DND-41 (cell line): ENCODE data around the gene HHATL.

ENCODE experiments used
- ATAC-seq: fragments of 200-7000 bp; cut with Tn5 transposase; 3 replicates; pipeline ENCODE4 v1.9.1; 2021; ENCODE audit warnings: low read depth; ENCODE audit not compliant: insufficient read depth
- DNase-seq: peaks from one replicate; pipeline ENCODE4 v3.0.0-alpha.2; 2020
- H2AFZ ChIP-seq: 2 replicates; pipeline ENCODE4 v1.6.0; 2012; ENCODE audit warnings: low read depth, low read length
- H3K27ac ChIP-seq: 2 replicates; pipeline ENCODE4 v1.5.1; 2012; ENCODE audit warnings: low read length, inconsistent platforms
- H3K27me3 ChIP-seq: fragments of 200-600 bp; sonication (generic); 2 replicates; pipeline ENCODE4 v1.6.0; 2012; ENCODE audit warnings: low read length, mild to moderate bottlenecking, inconsistent platforms; ENCODE audit not compliant: insufficient read depth, poor library complexity
- H3K36me3 ChIP-seq: 2 replicates; pipeline ENCODE4 v1.5.1; 2012; ENCODE audit warnings: low read length, inconsistent platforms; ENCODE audit not compliant: insufficient read depth
- H3K4me1 ChIP-seq: 2 replicates; pipeline ENCODE4 v1.5.1; 2012; ENCODE audit warnings: mild to moderate bottlenecking, low read length; ENCODE audit not compliant: insufficient read depth
- H3K4me2 ChIP-seq: 2 replicates; pipeline ENCODE4 v1.6.0; 2012; ENCODE audit warnings: mild to moderate bottlenecking, moderate library complexity, low read length, inconsistent platforms; ENCODE audit not compliant: insufficient read depth
- H3K4me3 ChIP-seq, 2 experiments: fragments of 200-600 bp in 1 of 2; shearing (Covaris generic) in 1 of 2; 2 replicates each; pipeline ENCODE4 v1.5.1; 2012 to 2016; ENCODE audit warnings: inconsistent platforms in 2 of 2, low read length in 2 of 2, mild to moderate bottlenecking in 2 of 2, low read depth in 1 of 2, moderate library complexity in 1 of 2
- H3K79me2 ChIP-seq: 2 replicates; pipeline ENCODE4 v1.6.0; 2012; ENCODE audit warnings: low read length, inconsistent platforms; ENCODE audit not compliant: insufficient read depth
- H3K9ac ChIP-seq: 2 replicates; pipeline ENCODE4 v1.6.0; 2012; ENCODE audit warnings: low read depth, mild to moderate bottlenecking, inconsistent platforms, low read length, moderate library complexity
- H3K9me3 ChIP-seq: 2 replicates; pipeline ENCODE4 v1.5.1; 2012; ENCODE audit warnings: low read length, moderate library complexity, mild to moderate bottlenecking, inconsistent platforms; ENCODE audit not compliant: insufficient read depth, severe bottlenecking
- H4K20me1 ChIP-seq: 2 replicates; pipeline ENCODE4 v1.6.0; 2012; ENCODE audit warnings: low read length; ENCODE audit not compliant: insufficient read depth
- EZH2 ChIP-seq: IDR thresholded peaks from 3 replicates; pipeline ENCODE4 v1.6.1; 2012; ENCODE audit warnings: borderline replicate concordance, low read depth, mild to moderate bottlenecking, moderate library complexity, low read length, inconsistent platforms; ENCODE audit not compliant: severe bottlenecking
- TF ChIP-seq, protein P1 (sequence below): IDR thresholded peaks from 2 replicates; pipeline ENCODE4 v1.5.1; 2012; ENCODE audit warnings: borderline replicate concordance, low read length, moderate library complexity, mild to moderate bottlenecking; ENCODE audit not compliant: poor library complexity, severe bottlenecking; ENCODE audit errors: extremely low read depth

The HHATL gene

GRCh38 chr3:42688016-42688415 is 14.6 kb downstream of the HHATL start:
- H3K4me2 ChIP-seq: no peak overlapping the region
- H4K20me1 ChIP-seq: 0 out of 2 replicates have a peak, but pooled peaks cover 5% of the 10 kb centered on the region
- TF ChIP-seq, protein P1, sequence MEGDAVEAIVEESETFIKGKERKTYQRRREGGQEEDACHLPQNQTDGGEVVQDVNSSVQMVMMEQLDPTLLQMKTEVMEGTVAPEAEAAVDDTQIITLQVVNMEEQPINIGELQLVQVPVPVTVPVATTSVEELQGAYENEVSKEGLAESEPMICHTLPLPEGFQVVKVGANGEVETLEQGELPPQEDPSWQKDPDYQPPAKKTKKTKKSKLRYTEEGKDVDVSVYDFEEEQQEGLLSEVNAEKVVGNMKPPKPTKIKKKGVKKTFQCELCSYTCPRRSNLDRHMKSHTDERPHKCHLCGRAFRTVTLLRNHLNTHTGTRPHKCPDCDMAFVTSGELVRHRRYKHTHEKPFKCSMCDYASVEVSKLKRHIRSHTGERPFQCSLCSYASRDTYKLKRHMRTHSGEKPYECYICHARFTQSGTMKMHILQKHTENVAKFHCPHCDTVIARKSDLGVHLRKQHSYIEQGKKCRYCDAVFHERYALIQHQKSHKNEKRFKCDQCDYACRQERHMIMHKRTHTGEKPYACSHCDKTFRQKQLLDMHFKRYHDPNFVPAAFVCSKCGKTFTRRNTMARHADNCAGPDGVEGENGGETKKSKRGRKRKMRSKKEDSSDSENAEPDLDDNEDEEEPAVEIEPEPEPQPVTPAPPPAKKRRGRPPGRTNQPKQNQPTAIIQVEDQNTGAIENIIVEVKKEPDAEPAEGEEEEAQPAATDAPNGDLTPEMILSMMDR: no peak
- no peak for TF ChIP-seq EZH2

GRCh38 chr3:42686832-42687650 is 15.6 kb downstream of the HHATL start:
- H2AFZ ChIP-seq: no peak overlapping the region
- TF ChIP-seq, protein P1: no peak
- no peak for TF ChIP-seq EZH2

More at GRCh38 chr3:42688016-42688415, 14.6 kb downstream of the HHATL start:
- Histone ChIP-seq H3K4me1 (no peaks in the 10 kb centered on the region), H3K4me3 (no peak overlapping the region), H3K36me3 (no peaks in the 10 kb centered on the region), H3K79me2 (no peaks in the 10 kb centered on the region), H3K9ac (no peak overlapping the region), H3K27ac (no peak overlapping the region), H3K9me3 (no peaks in the 10 kb centered on the region), H3K27me3 (no peaks in the 10 kb centered on the region), H2AFZ (no peak overlapping the region)
- ATAC-seq: no peak
- DNase-seq: no peak

DNA sequence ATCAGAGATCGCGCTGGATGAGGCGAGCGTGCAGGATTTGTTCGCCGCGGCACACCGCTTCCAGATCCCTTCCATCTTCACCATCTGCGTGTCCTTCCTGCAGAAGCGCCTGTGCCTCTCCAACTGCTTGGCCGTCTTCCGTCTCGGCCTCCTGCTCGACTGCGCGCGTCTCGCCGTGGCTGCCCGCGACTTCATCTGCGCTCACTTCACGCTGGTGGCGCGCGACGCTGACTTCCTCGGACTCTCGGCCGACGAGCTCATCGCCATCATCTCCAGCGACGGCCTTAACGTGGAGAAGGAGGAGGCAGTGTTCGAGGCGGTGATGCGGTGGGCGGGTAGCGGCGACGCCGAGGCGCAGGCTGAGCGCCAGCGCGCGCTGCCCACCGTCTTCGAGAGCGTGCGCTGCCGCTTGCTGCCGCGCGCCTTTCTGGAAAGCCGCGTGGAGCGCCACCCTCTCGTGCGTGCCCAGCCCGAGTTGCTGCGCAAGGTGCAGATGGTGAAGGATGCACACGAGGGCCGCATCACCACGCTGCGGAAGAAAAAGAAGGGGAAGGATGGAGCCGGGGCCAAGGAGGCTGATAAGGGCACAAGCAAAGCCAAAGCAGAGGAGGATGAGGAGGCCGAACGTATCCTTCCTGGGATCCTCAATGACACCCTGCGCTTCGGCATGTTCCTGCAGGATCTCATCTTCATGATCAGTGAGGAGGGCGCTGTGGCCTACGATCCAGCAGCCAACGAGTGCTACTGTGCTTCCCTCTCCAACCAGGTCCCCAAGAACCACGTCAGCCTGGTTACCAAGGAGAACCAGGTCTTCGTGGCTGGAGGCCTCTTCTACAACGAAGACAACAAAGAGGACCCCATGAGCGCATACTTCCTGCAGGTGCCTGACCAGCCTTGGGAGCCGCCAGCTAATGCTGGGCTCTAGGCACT is 16.4 kb downstream of the HHATL start:
- no peaks in the 10 kb centered on the region for H3K36me3 ChIP-seq
- no peaks in the 10 kb centered on the region for H3K4me1 ChIP-seq
- no peak overlapping the region for H2AFZ ChIP-seq
- H3K9ac ChIP-seq: no peak overlapping the region
- H3K4me2 ChIP-seq: no peak overlapping the region
- DNase-seq (no peak), ATAC-seq (no peak)
- H3K27me3 ChIP-seq: no peaks in the 10 kb centered on the region
- no peaks in the 10 kb centered on the region for H3K79me2 ChIP-seq
- no peak for TF ChIP-seq EZH2
- TF ChIP-seq, protein P1: no peak
- no peak overlapping the region for H3K27ac ChIP-seq
- no peak overlapping the region for H3K4me3 ChIP-seq
- H3K9me3 ChIP-seq: no peaks in the 10 kb centered on the region
- 0 out of 2 replicates have a peak, but pooled peaks cover 5% of the 10 kb centered on the region for H4K20me1 ChIP-seq

More at GRCh38 chr3:42686832-42687650, 15.6 kb downstream of the HHATL start:
- Histone ChIP-seq H3K9ac (no peak overlapping the region), H4K20me1 (0 out of 2 replicates have a peak, but pooled peaks cover 5% of the 10 kb centered on the region), H3K4me2 (no peak overlapping the region), H3K4me1 (no peaks in the 10 kb centered on the region), H3K36me3 (no peaks in the 10 kb centered on the region), H3K4me3 (no peak overlapping the region), H3K79me2 (no peaks in the 10 kb centered on the region), H3K27me3 (no peaks in the 10 kb centered on the region), H3K9me3 (no peaks in the 10 kb centered on the region), H3K27ac (no peak overlapping the region)
- ATAC-seq: no peak
- no peak for DNase-seq
